HG03432 (cell line): ENCODE data around the gene ZFR.
A peak's percentile ranks its signal among the peaks of the same experiment; 100 is the strongest.

Source experiments
- ATAC-seq: cut with Tn5 transposase; IDR thresholded peaks from one replicate; pipeline ENCODE4 v1.9.1; 2021; ENCODE audit warnings: mild to moderate bottlenecking, moderate library complexity; ENCODE audit not compliant: unreplicated experiment

Gene ZFR

GRCh38 chr5:32444431-32445286 lies at the start of gene ZFR:
TSS of gene ZFR (minus strand) at chr5:32444740. CDS start at chr5:32444658, 82 bp downstream.
- peak; percentile 87 for ATAC-seq

GRCh38 chr5:32490972-32491557 lies 46.5 kb upstream of the ZFR start:
- no peak for ATAC-seq

GRCh38 chr5:32489791-32490562 lies 45.4 kb upstream of the ZFR start:
- peak; percentile 70 for ATAC-seq

- ATAC-seq: no peak
These were observed 42.9 kb upstream of the ZFR start for GRCh38 chr5:32487424-32487823.

GRCh38 chr5:32487008-32487407 lies 42.5 kb upstream of the ZFR start:
- no peak for ATAC-seq

GRCh38 chr5:32482193-32482592 lies 37.7 kb upstream of the ZFR start:
- no peak for ATAC-seq

GRCh38 chr5:32479096-32479495 lies 34.6 kb upstream of the ZFR start:
- ATAC-seq: no peak

- ATAC-seq: no peak
These were observed 32.4 kb upstream of the ZFR start for GRCh38 chr5:32476891-32477290.

- no peak for ATAC-seq
These were observed 31.0 kb upstream of the ZFR start for GRCh38 chr5:32475334-32476097.

- ATAC-seq: no peak
These were observed 29.8 kb upstream of the ZFR start for GRCh38 chr5:32474209-32474854.

GRCh38 chr5:32473072-32473471 lies 28.5 kb upstream of the ZFR start:
- no peak for ATAC-seq

- no peak for ATAC-seq
These were observed 27.2 kb upstream of the ZFR start for GRCh38 chr5:32471784-32472183.

GRCh38 chr5:32465076-32465475 lies 20.5 kb upstream of the ZFR start:
- no peak for ATAC-seq

GRCh38 chr5:32462618-32463017 lies 18.1 kb upstream of the ZFR start:
- ATAC-seq: no peak

GRCh38 chr5:32461441-32462120 lies 17.0 kb upstream of the ZFR start:
- no peak for ATAC-seq

GRCh38 chr5:32460702-32461101 lies 16.2 kb upstream of the ZFR start:
- ATAC-seq: no peak

- ATAC-seq: no peak
These were observed 14.4 kb upstream of the ZFR start for GRCh38 chr5:32458880-32459495.

- ATAC-seq: no peak
These were observed 10.8 kb upstream of the ZFR start for GRCh38 chr5:32455311-32455710.

GRCh38 chr5:32454821-32455220 lies 10.3 kb upstream of the ZFR start:
- no peak for ATAC-seq
